Prostate gland (tissue), 2 donors: ENCODE data around the gene THOP1.

Experiments
- CTCF ChIP-seq, 4 experiments: fragments of 200-600 bp in 2 of 4; fragments of 450-650 bp in 2 of 4; sonication (generic) in 2 of 4; IDR thresholded peaks; 1 replicate in 3 of 4; 2 replicates in 1 of 4; pipeline ENCODE4 v1.5.1; 2016 to 2019; ENCODE audit warnings: antibody characterized with exemption in 4 of 4, mild to moderate bottlenecking in 2 of 4, moderate library complexity in 2 of 4
- POLR2A ChIP-seq: fragments of 450-650 bp; IDR thresholded peaks from one replicate; pipeline ENCODE4 v1.6.1; 2016; ENCODE audit warnings: antibody characterized with exemption, mild to moderate bottlenecking

- TF ChIP-seq CTCF (IDR thresholded peaks at IDR 0.05) (no peak), POLR2A (no peak)
Measured at GRCh38 chr19:2765376-2765775, 19.9 kb upstream of the THOP1 start.
